ENCODE measurements around the gene HEATR5A. TPM values are rescaled to one million over a fixed set of nuclear protein-coding genes. Genes with fewer than 3 reads are reported as not detected.
"Not testable (repeated sequence)": the region's sequence is repeated elsewhere in the genome, so short reads cannot be mapped to it uniquely, and the experiment has no call there.

The HEATR5A gene
- total RNA-seq, 1 donor from 2014 or later: 11.6 TPM

- TF ChIP-seq CTCF (IDR thresholded peaks at IDR 0.05): no peak
- H3K27me3 ChIP-seq: no peaks in the 10 kb centered on the region
- no peak overlapping the region for H3K4me3 ChIP-seq
- DNase-seq (ENCODE audit: low spot score in 2 of 2): peak in 1 of 2 donors; percentile 40
- intact Hi-C loops (cut with DNase I): no loop called here
- H3K9me3 ChIP-seq: no peaks in the 10 kb centered on the region
- H3K27ac ChIP-seq: no peak overlapping the region
- no peaks in the 10 kb centered on the region for H3K36me3 ChIP-seq
- no peaks in the 10 kb centered on the region for H3K4me1 ChIP-seq
Measured at GRCh38 chr14:31256534-31257243, 163.7 kb downstream of the HEATR5A start.

- H3K27me3 ChIP-seq; H3K27ac ChIP-seq; H3K4me1 ChIP-seq; H3K36me3 ChIP-seq; H3K9me3 ChIP-seq; H3K4me3 ChIP-seq; DNase-seq (ENCODE audit: low spot score in 2 of 2); intact Hi-C loops (cut with DNase I): not testable (repeated sequence)
Measured at GRCh38 chr14:31255918-31256317, 164.4 kb downstream of the HEATR5A start.

GRCh38 chr14:31255286-31255685 lies 165.1 kb downstream of the HEATR5A start:
- H3K4me1 ChIP-seq: no peaks in the 10 kb centered on the region
- intact Hi-C loops (cut with DNase I): no loop called here
- no peak overlapping the region for H3K27ac ChIP-seq
- no peak overlapping the region for H3K4me3 ChIP-seq
- no peak for DNase-seq (ENCODE audit: low spot score in 2 of 2)
- no peaks in the 10 kb centered on the region for H3K27me3 ChIP-seq
- H3K36me3 ChIP-seq: no peaks in the 10 kb centered on the region
- H3K9me3 ChIP-seq: no peaks in the 10 kb centered on the region
- TF ChIP-seq CTCF (IDR thresholded peaks at IDR 0.05): no peak

- Histone ChIP-seq H3K9me3 (no peaks in the 10 kb centered on the region), H3K4me1 (no peaks in the 10 kb centered on the region), H3K36me3 (no peaks in the 10 kb centered on the region), H3K4me3 (no peak overlapping the region), H3K27me3 (no peaks in the 10 kb centered on the region), H3K27ac (no peak overlapping the region)
- intact Hi-C loops (cut with DNase I): no loop called here
- no peak for TF ChIP-seq CTCF (IDR thresholded peaks at IDR 0.05)
- no peak for DNase-seq (ENCODE audit: low spot score in 2 of 2)
Measured at GRCh38 chr14:31253746-31254471, 166.4 kb downstream of the HEATR5A start.

- intact Hi-C loops (cut with DNase I): no loop called here
- Histone ChIP-seq H3K27ac (no peak overlapping the region), H3K4me3 (no peak overlapping the region), H3K4me1 (no peaks in the 10 kb centered on the region), H3K36me3 (no peaks in the 10 kb centered on the region), H3K27me3 (no peaks in the 10 kb centered on the region), H3K9me3 (no peaks in the 10 kb centered on the region)
- TF ChIP-seq CTCF (IDR thresholded peaks at IDR 0.05): no peak
- DNase-seq (ENCODE audit: low spot score in 2 of 2): no peak
Measured at GRCh38 chr14:31252865-31253264, 167.5 kb downstream of the HEATR5A start.

Measured in ascending aorta (tissue), 2 donors.